ENCODE results near the gene ARCN1. TPM values are rescaled to one million over a fixed set of nuclear protein-coding genes. Genes with fewer than 3 reads are reported as not detected.

ARCN1 gene
- total RNA-seq, 1 donor from 2014 or later, result 102 TPM

GRCh38 chr11:118622376-118623268, 50.4 kb downstream of the ARCN1 start:
- peak; percentile 55 for DNase-seq

GRCh38 chr11:118623269-118623655, 51.1 kb downstream of the ARCN1 start:
- DNase-seq, result peak; percentile 43

- no peak for DNase-seq
Observed at GRCh38 chr11:118625036-118625690, 53.0 kb downstream of the ARCN1 start.

GRCh38 chr11:118625976-118626375, 53.8 kb downstream of the ARCN1 start:
- DNase-seq, result peak; percentile 21

GRCh38 chr11:118627566-118627965, 55.4 kb downstream of the ARCN1 start:
- no peak for DNase-seq

GRCh38 chr11:118628031-118628430, 55.8 kb downstream of the ARCN1 start:
- DNase-seq, result no peak

GRCh38 chr11:118628432-118628831, 56.2 kb downstream of the ARCN1 start:
- no peak for DNase-seq

GRCh38 chr11:118628861-118629549, 56.8 kb downstream of the ARCN1 start:
- DNase-seq, result no peak

DNA sequence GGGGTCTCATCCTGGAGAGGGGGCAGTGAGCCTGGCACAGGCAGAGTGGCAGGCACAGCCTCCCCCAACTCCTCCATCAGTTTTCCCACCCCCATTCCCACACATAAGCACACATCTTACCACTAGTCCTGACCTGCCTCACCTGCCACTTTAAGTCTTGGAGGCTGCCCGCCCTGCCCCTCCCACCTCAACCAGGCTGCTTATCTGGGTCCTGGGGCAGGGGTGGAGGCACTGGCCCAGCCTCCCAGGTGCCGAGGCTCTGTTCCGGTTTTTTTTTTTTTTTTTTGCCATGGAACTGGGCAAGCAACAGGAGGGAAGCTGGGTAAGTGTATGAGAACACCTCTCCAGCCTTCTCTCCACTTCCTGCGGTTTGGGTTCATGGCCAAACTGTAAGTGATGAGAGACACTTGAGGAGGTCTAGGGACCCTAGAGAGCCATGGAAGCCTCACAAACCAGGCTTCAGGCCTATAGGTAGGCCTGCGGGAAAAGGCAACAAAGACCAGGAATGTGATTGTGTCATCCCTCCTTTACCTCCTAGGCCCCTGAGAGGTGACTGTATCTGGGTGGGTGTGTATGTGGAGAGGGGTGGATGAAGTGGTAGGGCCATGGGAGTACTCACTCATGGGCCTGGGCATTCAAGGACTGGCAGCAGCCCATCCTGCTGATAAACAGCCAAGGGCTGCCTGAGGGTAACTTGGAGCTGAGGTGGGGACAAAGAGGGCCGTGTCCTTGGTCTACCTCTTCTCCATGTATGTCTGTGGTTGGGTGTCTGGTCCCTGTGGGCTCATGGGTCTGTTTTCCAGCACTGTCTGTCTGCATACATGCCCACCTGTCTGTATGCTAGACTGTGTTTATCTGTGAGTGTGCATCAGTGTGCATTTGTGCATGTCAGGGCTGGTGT, 57.8 kb downstream of the ARCN1 start:
- DNase-seq, result no peak

- DNase-seq, result no peak
Observed at GRCh38 chr11:118631142-118631909, 59.1 kb downstream of the ARCN1 start.

- DNase-seq, result no peak
Observed at GRCh38 chr11:118632577-118633318, 60.5 kb downstream of the ARCN1 start.

DNA sequence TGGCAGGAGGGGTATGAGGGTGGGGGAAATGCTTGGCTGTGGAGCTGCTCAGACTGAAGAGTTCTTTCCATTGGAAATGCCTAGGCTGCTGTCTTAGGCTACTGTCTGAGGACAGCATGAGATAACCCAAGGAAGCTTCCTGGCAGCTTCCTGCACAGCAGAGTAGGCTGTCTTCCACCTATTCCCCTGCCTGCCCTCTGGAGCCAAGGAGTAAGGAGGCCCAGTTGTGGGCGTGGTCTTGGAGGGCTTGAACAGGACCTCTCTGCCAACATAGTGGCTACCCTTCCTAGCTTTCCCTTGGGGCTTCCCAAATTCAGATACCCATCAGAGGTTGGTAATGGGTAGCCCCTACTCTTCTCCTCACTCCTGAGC, 61.1 kb downstream of the ARCN1 start:
- no peak for DNase-seq

GRCh38 chr11:118633979-118634378, 61.8 kb downstream of the ARCN1 start:
- no peak for DNase-seq

DNA sequence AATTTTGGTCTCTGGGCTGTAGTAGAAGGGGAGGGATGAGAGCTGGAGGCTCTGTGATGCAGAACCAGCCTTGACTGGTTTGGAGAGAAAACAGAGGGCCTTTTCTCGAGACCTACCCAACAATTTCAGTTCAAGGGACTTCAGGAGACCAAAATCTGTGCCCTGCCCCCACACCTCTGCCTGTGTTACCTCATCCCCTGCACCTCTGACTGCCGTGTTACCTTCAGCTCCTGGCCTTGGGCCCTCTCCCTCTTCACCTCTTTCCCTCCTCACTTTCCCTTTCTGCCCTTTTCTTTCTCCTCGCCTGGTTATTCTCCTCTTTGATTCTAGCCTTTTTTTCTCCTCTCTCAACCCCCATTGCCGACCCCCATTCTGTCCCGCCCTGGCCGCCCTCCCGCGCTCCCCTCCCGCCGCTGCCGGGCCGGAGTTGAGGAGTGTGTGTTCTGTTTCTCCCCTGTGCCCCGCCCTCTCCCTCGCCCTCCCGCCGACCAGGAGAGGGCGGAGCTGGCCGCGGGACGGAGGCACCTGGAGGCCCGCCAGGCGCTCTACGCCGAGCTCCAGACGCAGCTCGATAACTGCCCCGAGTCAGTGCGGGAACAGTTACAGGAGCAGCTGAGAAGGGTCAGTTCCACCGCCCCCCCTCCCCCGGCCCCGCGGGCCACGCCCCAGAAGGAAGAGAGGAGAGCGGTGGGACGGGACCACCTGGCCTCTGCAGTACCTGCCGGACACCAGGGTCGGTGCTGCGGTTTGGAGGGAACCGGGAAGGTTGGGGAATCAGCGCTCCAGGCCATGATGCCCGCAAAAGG, 62.4 kb downstream of the ARCN1 start:
- DNase-seq, result no peak

DNA sequence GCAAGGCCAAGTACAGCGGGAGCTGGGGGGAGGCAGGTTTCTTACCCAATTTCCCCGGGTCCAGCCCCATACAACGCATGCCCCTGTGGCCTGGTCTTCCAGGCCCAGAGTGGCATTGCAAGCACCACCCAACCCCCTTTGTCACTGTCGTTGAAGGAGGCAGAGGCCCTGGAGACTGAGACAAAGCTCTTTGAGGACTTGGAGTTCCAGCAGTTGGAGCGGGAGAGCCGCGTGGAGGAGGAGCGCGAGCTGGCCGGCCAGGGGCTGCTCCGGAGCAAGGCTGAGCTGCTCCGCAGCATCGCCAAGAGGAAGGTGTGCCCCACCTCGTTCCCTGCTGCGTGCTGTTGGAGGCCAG, 63.0 kb downstream of the ARCN1 start:
- no peak for DNase-seq

GRCh38 chr11:118635642-118636041, 63.4 kb downstream of the ARCN1 start:
- DNase-seq, result no peak

DNA sequence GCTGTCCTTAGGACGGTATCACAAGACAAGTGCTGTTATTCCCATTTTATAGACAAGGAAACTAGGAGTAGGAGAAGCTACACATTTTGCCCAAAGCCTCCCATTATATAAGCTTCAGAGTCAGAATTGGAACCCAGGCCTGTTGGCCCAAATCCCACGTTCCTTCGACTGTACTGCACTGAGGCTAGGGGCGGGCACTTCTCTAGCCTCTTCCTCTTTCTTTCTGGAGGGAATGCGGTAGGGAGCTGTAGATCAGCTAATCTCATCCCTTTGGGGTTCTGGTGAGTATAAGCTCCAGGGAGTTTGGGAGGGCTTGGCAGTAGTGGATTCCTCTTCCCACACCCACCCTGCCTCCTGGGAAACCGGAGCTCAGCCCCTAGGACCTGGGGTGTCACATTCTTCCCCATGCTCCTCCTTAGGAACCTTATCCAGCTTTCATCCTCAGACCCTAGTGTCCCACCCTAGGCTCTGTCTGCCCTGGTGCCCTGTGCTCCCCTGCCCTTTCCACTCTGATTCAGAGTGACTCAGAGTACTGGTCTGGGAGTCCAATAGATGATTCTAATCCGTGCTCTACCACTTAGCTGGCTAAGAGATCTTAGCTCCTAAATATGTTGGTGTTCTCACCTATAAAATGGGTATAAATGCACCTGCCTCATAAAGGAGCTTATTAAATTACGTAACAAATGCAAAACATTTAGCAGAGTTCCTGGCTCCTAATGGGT, 64.5 kb downstream of the ARCN1 start:
- DNase-seq, result no peak

GRCh38 chr11:118638726-118639125, 66.5 kb downstream of the ARCN1 start:
- no peak for DNase-seq

GRCh38 chr11:118639899-118640298, 67.7 kb downstream of the ARCN1 start:
- DNase-seq, result no peak
